IMR-90 (cell line): ENCODE measurements around the gene CDH13. TPM values are rescaled to one million over a fixed set of nuclear protein-coding genes. Genes with fewer than 3 reads are reported as not detected.

Experiments
- ATAC-seq: fragments of 200-7000 bp; cut with Tn5 transposase; 2 replicates; pipeline ENCODE4 v1.9.1; 2020; ENCODE audit warnings: low read depth, mild to moderate bottlenecking, moderate library complexity
- BruUV-seq: library from RNA; stranded (reverse); fragments of 400-500 nt; replicated peaks from 2 replicates; lab custom pipeline; 2021; lab: Mats Ljungman, UMichigan
- CTCF ChIA-PET: fragments of 300-600 bp; formaldehyde crosslinking; extraction: SDS; loops from one replicate; lab custom pipeline; 2021; ENCODE audit warnings: antibody characterized with exemption; lab: Yijun Ruan, JAX
- POLR2A ChIA-PET: fragments of 300-600 bp; sonication (Branson Sonifier 250); formaldehyde crosslinking; loops from one replicate; lab custom pipeline; 2022; ENCODE audit warnings: antibody characterized with exemption; ENCODE audit not compliant: unreplicated experiment; lab: Charles Lee
- DNase-seq: peaks from one replicate; pipeline ENCODE4 v3.0.0; 2013
- H2AFZ ChIP-seq: replicated peaks from 2 replicates; pipeline ENCODE3; 2013; ENCODE audit warnings: low read length, mild to moderate bottlenecking; ENCODE audit not compliant: poor library complexity
- H2AK5ac ChIP-seq: 2 replicates; pipeline ENCODE4 v1.6.1; 2013; ENCODE audit warnings: low read depth, low read length, inconsistent platforms
- H2AK9ac ChIP-seq: replicated peaks from 2 replicates; pipeline ENCODE3; 2013; ENCODE audit warnings: mild to moderate bottlenecking, low read depth, low read length, moderate library complexity; ENCODE audit not compliant: poor library complexity
- H2BK120ac ChIP-seq: 2 replicates; pipeline ENCODE4 v1.6.1; 2013; ENCODE audit warnings: low read depth, low read length, inconsistent platforms
- H2BK15ac ChIP-seq: 3 replicates; pipeline ENCODE4 v1.6.1; 2013; ENCODE audit warnings: low read depth, low read length, inconsistent platforms
- H2BK20ac ChIP-seq: 2 replicates; pipeline ENCODE4 v1.6.1; 2013; ENCODE audit warnings: low read depth, mild to moderate bottlenecking, inconsistent platforms, low read length, moderate library complexity
- H2BK5ac ChIP-seq: 2 replicates; pipeline ENCODE4 v1.6.1; 2013; ENCODE audit warnings: mild to moderate bottlenecking, low read depth, low read length, inconsistent platforms; ENCODE audit not compliant: poor library complexity, severe bottlenecking
- H3K14ac ChIP-seq: replicated peaks from 2 replicates; pipeline ENCODE4 v1.6.1; 2013; ENCODE audit warnings: low read depth, low read length, inconsistent platforms
- H3K18ac ChIP-seq: 2 replicates; pipeline ENCODE4 v1.6.1; 2013; ENCODE audit warnings: low read depth, low read length, control low read depth
- H3K23ac ChIP-seq: 2 replicates; pipeline ENCODE4 v1.6.1; 2013; ENCODE audit warnings: low read depth, low read length, inconsistent platforms
- H3K27ac ChIP-seq: 2 replicates; pipeline ENCODE4 v1.5.1; 2013; ENCODE audit warnings: mild to moderate bottlenecking, control low read depth, low read length; ENCODE audit not compliant: insufficient read depth
- H3K27me3 ChIP-seq: 2 replicates; pipeline ENCODE4 v1.6.1; 2013; ENCODE audit warnings: low read length; ENCODE audit not compliant: control insufficient read depth, insufficient read depth
- H3K36me3 ChIP-seq: 2 replicates; pipeline ENCODE4 v1.6.1; 2013; ENCODE audit warnings: low read length, mixed read lengths; ENCODE audit not compliant: control insufficient read depth, insufficient read depth
- H3K4ac ChIP-seq: 2 replicates; pipeline ENCODE4 v1.6.1; 2013; ENCODE audit warnings: low read depth, low read length, inconsistent platforms
- H3K4me1 ChIP-seq: 2 replicates; pipeline ENCODE4 v1.6.1; 2013; ENCODE audit warnings: low read length, mixed read lengths; ENCODE audit not compliant: control insufficient read depth, insufficient read depth
- H3K4me2 ChIP-seq: 2 replicates; pipeline ENCODE4 v1.6.1; 2013; ENCODE audit warnings: low read depth, mild to moderate bottlenecking, control low read depth, low read length, moderate library complexity
- H3K4me3 ChIP-seq: 2 replicates; pipeline ENCODE4 v1.5.1; 2013; ENCODE audit warnings: low read depth, mild to moderate bottlenecking, control low read depth, low read length, moderate library complexity; ENCODE audit not compliant: insufficient read depth
- H3K56ac ChIP-seq: 2 replicates; pipeline ENCODE4 v1.6.1; 2013; ENCODE audit warnings: low read length, inconsistent platforms; ENCODE audit not compliant: insufficient read depth; ENCODE audit errors: extremely low read depth
- H3K79me1 ChIP-seq, 2 experiments: 2 replicates each; pipeline ENCODE4 v1.6.1; 2013; ENCODE audit warnings: low read length in 2 of 2, inconsistent platforms in 1 of 2, low read depth in 1 of 2
- H3K9ac ChIP-seq: 2 replicates; pipeline ENCODE4 v1.6.1; 2013; ENCODE audit warnings: low read depth, low read length, control low read depth
- H3K9me1 ChIP-seq: 2 replicates; pipeline ENCODE4 v1.6.1; 2013; ENCODE audit warnings: low read length, inconsistent platforms; ENCODE audit not compliant: insufficient read depth
- H3K9me3 ChIP-seq: 2 replicates; pipeline ENCODE4 v1.6.1; 2013; ENCODE audit warnings: low read length; ENCODE audit not compliant: control insufficient read depth, insufficient read depth
- H4K20me1 ChIP-seq: 2 replicates; pipeline ENCODE4 v1.6.1; 2013; ENCODE audit warnings: low read length, inconsistent platforms; ENCODE audit not compliant: insufficient read depth
- H4K5ac ChIP-seq: 2 replicates; pipeline ENCODE4 v1.6.1; 2013; ENCODE audit warnings: mild to moderate bottlenecking, low read depth, low read length, control low read depth
- H4K8ac ChIP-seq, 2 experiments: 2 replicates each; pipeline ENCODE4 v1.6.1; 2013; ENCODE audit warnings: low read depth in 2 of 2, low read length in 2 of 2, control low read depth in 1 of 2, inconsistent platforms in 1 of 2
- H4K91ac ChIP-seq: 2 replicates; pipeline ENCODE4 v1.6.1; 2013; ENCODE audit warnings: low read depth, low read length, inconsistent platforms; ENCODE audit not compliant: insufficient read depth
- BHLHE40 ChIP-seq: fragments of 150-350 bp; IDR thresholded peaks from 2 replicates; pipeline ENCODE4 v1.6.1; 2016; ENCODE audit warnings: mild to moderate bottlenecking, low read depth, low read length
- CEBPB ChIP-seq: IDR thresholded peaks from 2 replicates; pipeline ENCODE4 v1.6.1; 2012; ENCODE audit warnings: low read depth, low read length, improper control_type of control experiment
- CHD1 ChIP-seq: IDR thresholded peaks from 2 replicates; pipeline ENCODE4 v1.6.1; 2012; ENCODE audit warnings: low read depth, low read length, improper control_type of control experiment
- CTCF ChIP-seq: conservative IDR thresholded peaks from 2 replicates; pipeline ENCODE4 v1.5.1; 2012; ENCODE audit warnings: mild to moderate bottlenecking, low read depth, low read length, improper control_type of control experiment
- ELK1 ChIP-seq: fragments of 150-350 bp; IDR thresholded peaks from 2 replicates; pipeline ENCODE4 v1.6.1; 2016; ENCODE audit warnings: low read depth, mild to moderate bottlenecking, low read length, moderate library complexity, borderline replicate concordance
- FOS ChIP-seq: fragments of 150-350 bp; IDR thresholded peaks from 2 replicates; pipeline ENCODE4 v1.6.1; 2016; ENCODE audit warnings: low read depth, low read length
- MAZ ChIP-seq: IDR thresholded peaks from 2 replicates; pipeline ENCODE4 v1.6.1; 2012; ENCODE audit warnings: low read depth, mild to moderate bottlenecking, low read length, improper control_type of control experiment, moderate library complexity, borderline replicate concordance
- MXI1 ChIP-seq: IDR thresholded peaks from 2 replicates; pipeline ENCODE4 v1.6.1; 2012; ENCODE audit warnings: low read depth, mild to moderate bottlenecking, low read length, moderate library complexity, borderline replicate concordance
- RCOR1 ChIP-seq: IDR thresholded peaks from 2 replicates; pipeline ENCODE4 v1.6.1; 2012; ENCODE audit warnings: mild to moderate bottlenecking, low read length, improper control_type of control experiment; ENCODE audit not compliant: insufficient replicate concordance
- RFX5 ChIP-seq: IDR thresholded peaks from 2 replicates; pipeline ENCODE4 v1.8.0; 2012; ENCODE audit warnings: low read depth, mild to moderate bottlenecking, low read length, moderate library complexity
- SMC3 ChIP-seq: fragments of 150-350 bp; IDR thresholded peaks from 2 replicates; pipeline ENCODE4 v1.6.1; 2016; ENCODE audit warnings: low read depth, mild to moderate bottlenecking, antibody characterized with exemption, low read length, moderate library complexity
- USF2 ChIP-seq: fragments of 150-350 bp; IDR thresholded peaks from 2 replicates; pipeline ENCODE4 v1.6.1; 2017; ENCODE audit warnings: mild to moderate bottlenecking, antibody characterized with exemption, low read length, low read depth
- WGBS, 2 experiments: methylation state at CpG; one replicate each; pipeline versions ENCODE4 v1.1.5 to v1.1.7; 2013; ENCODE audit warnings: missing lambda C conversion rate in 2 of 2; ENCODE audit not compliant: insufficient read length in 1 of 2; ENCODE audit errors: extremely low coverage in 2 of 2; 5-methylcytosine and 5-hydroxymethylcytosine counted together
- dilution Hi-C: fragments of 300-500 bp; cut with HindIII; formaldehyde crosslinking; loops from one replicate; pipeline ENCODE4 v1.14.3; 2018; ENCODE audit warnings: low sequenced_read_pairs; ENCODE audit not compliant: unreplicated experiment
- in situ Hi-C: fragments of 300-500 bp; cut with MboI; formaldehyde crosslinking; loops from 3 replicates; pipeline ENCODE4 v1.14.3; 2019; ENCODE audit warnings: low sequenced_read_pairs, inconsistent platforms, mixed read lengths
- intact Hi-C: fragments of 100-400 bp; cut with micrococcal nuclease; formaldehyde crosslinking; loops from 2 replicates; pipeline ENCODE4 v1.10.0; 2022
- polyA plus RNA-seq, 3 experiments: library from polyadenylated mRNA; depleted of rRNA; stranded (reverse); fragments of >200 nt; gene quantifications; 2 replicates each; pipeline ENCODE4 v1.2.3, GENCODE V29; 2012; ENCODE audit warnings: low replicate concordance in 1 of 3
- total RNA-seq: library from RNA; depleted of rRNA; stranded (reverse); fragments of >200 nt; gene quantifications from 2 replicates; pipeline ENCODE4 v1.2.3, GENCODE V29; 2012

The CDH13 gene
- total and polyA plus RNA-seq, 2 of the 4 experiments (the other 2 are of a cell fraction), result 61.6 to 74.7 TPM

- DNase-seq (no peak), ATAC-seq (no peak)
- H3K27ac ChIP-seq, result no peak overlapping the region
- intact Hi-C loops, result no loop called here
- H3K4me1 ChIP-seq, result no peaks in the 10 kb centered on the region
- H2AK5ac ChIP-seq, result no peak overlapping the region
- CTCF ChIA-PET, result no interaction called here
- H4K20me1 ChIP-seq, result no peaks in the 10 kb centered on the region
- no peak overlapping the region for H2AK9ac ChIP-seq
- no peak overlapping the region for H2BK15ac ChIP-seq
- no peak overlapping the region for H3K18ac ChIP-seq
- no peak overlapping the region for H3K23ac ChIP-seq
- peaks cover 5% of the 10 kb centered on the region; the same call in 1 of the 2 replicates for H3K27me3 ChIP-seq
- BruUV-seq, result no TSS peak
- no peak overlapping the region for H2BK20ac ChIP-seq
- H3K9ac ChIP-seq, result no peak overlapping the region
- H2BK5ac ChIP-seq, result no peak overlapping the region
- no peak overlapping the region for H3K56ac ChIP-seq
- H3K79me1 ChIP-seq, result no peaks in the 10 kb centered on the region
- no peaks in the 10 kb centered on the region for H3K36me3 ChIP-seq
- no peak for TF ChIP-seq RCOR1
- no peak for TF ChIP-seq MXI1
- no peak for TF ChIP-seq FOS
- no peak for TF ChIP-seq USF2
- no peak for TF ChIP-seq ELK1
- no peak for TF ChIP-seq CEBPB
- TF ChIP-seq CTCF, result no peak
- no peak for TF ChIP-seq BHLHE40
- no peak for TF ChIP-seq MAZ
- no peak for TF ChIP-seq RFX5
- TF ChIP-seq SMC3, result no peak
- TF ChIP-seq CHD1, result no peak
- H3K4me2 ChIP-seq, result no peak overlapping the region
- dilution Hi-C loops, result no loop called here
- no peak overlapping the region for H3K4me3 ChIP-seq
- POLR2A ChIA-PET, result no interaction called here
- no peak overlapping the region for H2BK120ac ChIP-seq
- peaks cover 8% of the 10 kb centered on the region; the same call in 1 of the 2 replicates for H3K9me1 ChIP-seq
- H4K5ac ChIP-seq, result no peak overlapping the region
- no peaks in the 10 kb centered on the region for H3K9me3 ChIP-seq
- H4K91ac ChIP-seq, result no peak overlapping the region
- no peak overlapping the region for H3K4ac ChIP-seq
- no peak overlapping the region for H4K8ac ChIP-seq
- H2AFZ ChIP-seq, result no peak overlapping the region
- no peak overlapping the region for H3K14ac ChIP-seq
- WGBS, 2 experiments, result no CpG with 5 or more reads among the region's 4 CpGs
- in situ Hi-C loops, result no loop called here
These were observed 1072.2 kb downstream of the CDH13 start for GRCh38 chr16:83698964-83699363.
